ENCODE results near the gene SLC8A2.
A peak's percentile ranks its signal among the peaks of the same experiment; 100 is the strongest.

SLC8A2 gene

GRCh38 chr19:47458672-47459071 is 13.0 kb downstream of the SLC8A2 start:
- no peak for DNase-seq

GRCh38 chr19:47456721-47457474 is 14.8 kb downstream of the SLC8A2 start:
- DNase-seq = no peak

GRCh38 chr19:47450478-47450877 is 21.2 kb downstream of the SLC8A2 start:
- DNase-seq = no peak

- no peak for DNase-seq
These were observed 23.3 kb downstream of the SLC8A2 start for GRCh38 chr19:47448360-47448727.

- peak; percentile 47 for DNase-seq
These were observed 24.0 kb downstream of the SLC8A2 start for GRCh38 chr19:47447470-47448359.

GRCh38 chr19:47446534-47447469 is 24.9 kb downstream of the SLC8A2 start:
- DNase-seq = no peak

- DNase-seq = peak; percentile 50
These were observed 25.7 kb downstream of the SLC8A2 start for GRCh38 chr19:47445937-47446402.

- no peak for DNase-seq
These were observed 26.2 kb downstream of the SLC8A2 start for GRCh38 chr19:47445527-47445926.

GRCh38 chr19:47444388-47444821 is 27.3 kb downstream of the SLC8A2 start:
- no peak for DNase-seq

GRCh38 chr19:47443331-47443730 is 28.4 kb downstream of the SLC8A2 start:
- no peak for DNase-seq

GRCh38 chr19:47438793-47439220 is 32.9 kb downstream of the SLC8A2 start:
- no peak for DNase-seq

- DNase-seq = no peak
These were observed 34.2 kb downstream of the SLC8A2 start for GRCh38 chr19:47437500-47437899.

- DNase-seq = peak; percentile 67
These were observed 34.8 kb downstream of the SLC8A2 start for GRCh38 chr19:47436712-47437401.

- no peak for DNase-seq
These were observed 35.7 kb downstream of the SLC8A2 start for GRCh38 chr19:47435883-47436417.

GRCh38 chr19:47435196-47435595 is 36.5 kb downstream of the SLC8A2 start:
- no peak for DNase-seq

GRCh38 chr19:47434088-47434487 is 37.6 kb downstream of the SLC8A2 start:
- no peak for DNase-seq

GRCh38 chr19:47433121-47433520 is 38.6 kb downstream of the SLC8A2 start:
- no peak for DNase-seq

- no peak for DNase-seq
These were observed 39.2 kb downstream of the SLC8A2 start for GRCh38 chr19:47432499-47432898.

GRCh38 chr19:47432091-47432490 is 39.6 kb downstream of the SLC8A2 start:
- DNase-seq = no peak

- peak; percentile 16 for DNase-seq
These were observed 41.5 kb downstream of the SLC8A2 start for GRCh38 chr19:47430041-47430802.
